NT2/D1 (cell line): Measurements from ENCODE around the gene DBF4.

Source experiments
- DNase-seq: peaks from one replicate; pipeline ENCODE4 v3.0.0-alpha.2; 2011; ENCODE audit warnings: low read depth, low spot score
- H3K27me3 ChIP-seq: 2 replicates; pipeline ENCODE4 v1.6.0; 2011; ENCODE audit warnings: mild to moderate bottlenecking; ENCODE audit not compliant: insufficient read length, insufficient read depth
- H3K36me3 ChIP-seq: 2 replicates; pipeline ENCODE4 v1.6.1; 2011; ENCODE audit warnings: mild to moderate bottlenecking, low read length, mixed read lengths; ENCODE audit not compliant: insufficient read depth, insufficient read length
- H3K4me1 ChIP-seq: 2 replicates; pipeline ENCODE4 v1.5.1; 2011; ENCODE audit not compliant: insufficient read depth, insufficient read length
- H3K4me3 ChIP-seq: 2 replicates; pipeline ENCODE4 v1.5.1; 2011; ENCODE audit warnings: low read depth; ENCODE audit not compliant: insufficient read length
- H3K9ac ChIP-seq: 2 replicates; pipeline ENCODE4 v1.6.0; 2011; ENCODE audit warnings: low read depth; ENCODE audit not compliant: insufficient read length
- H3K9me3 ChIP-seq: 2 replicates; pipeline ENCODE4 v1.5.1; 2011; ENCODE audit warnings: mild to moderate bottlenecking, low read length; ENCODE audit not compliant: insufficient read depth
- SUZ12 ChIP-seq: IDR thresholded peaks from 2 replicates; pipeline ENCODE4 v1.6.1; 2011; ENCODE audit not compliant: insufficient read length, insufficient read depth; ENCODE audit errors: extremely low read depth
- YY1 ChIP-seq: IDR thresholded peaks from 2 replicates; pipeline ENCODE4 v1.6.1; 2011; ENCODE audit not compliant: insufficient read length, insufficient read depth
- ZNF274 ChIP-seq: IDR thresholded peaks from 2 replicates; pipeline ENCODE4 v1.6.1; 2011; ENCODE audit warnings: mild to moderate bottlenecking, low read depth, low read length

The DBF4 gene

DNA sequence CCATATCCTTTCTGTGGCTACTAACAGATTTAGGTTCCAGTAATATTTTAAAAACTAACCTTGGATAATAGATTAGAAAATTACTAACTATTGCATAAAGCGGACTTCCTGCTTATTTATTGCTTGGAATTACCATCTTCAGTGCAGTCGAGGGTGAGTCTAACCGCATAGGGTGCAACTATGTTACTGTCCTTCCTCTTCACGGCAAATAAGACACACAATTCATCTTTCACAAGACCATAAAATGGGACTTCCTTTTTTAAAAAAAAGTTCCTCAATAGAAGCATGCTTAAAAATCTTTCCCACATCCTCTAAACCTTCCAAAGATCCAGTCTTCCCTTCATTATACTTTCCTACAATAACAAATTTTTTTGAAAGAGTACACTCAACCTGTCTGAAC lies 2.2 kb upstream of the DBF4 start:
- no peak overlapping the region for H3K4me3 ChIP-seq
- no peaks in the 10 kb centered on the region for H3K4me1 ChIP-seq
- H3K36me3 ChIP-seq, result peaks cover 20% of the 10 kb centered on the region

DNA sequence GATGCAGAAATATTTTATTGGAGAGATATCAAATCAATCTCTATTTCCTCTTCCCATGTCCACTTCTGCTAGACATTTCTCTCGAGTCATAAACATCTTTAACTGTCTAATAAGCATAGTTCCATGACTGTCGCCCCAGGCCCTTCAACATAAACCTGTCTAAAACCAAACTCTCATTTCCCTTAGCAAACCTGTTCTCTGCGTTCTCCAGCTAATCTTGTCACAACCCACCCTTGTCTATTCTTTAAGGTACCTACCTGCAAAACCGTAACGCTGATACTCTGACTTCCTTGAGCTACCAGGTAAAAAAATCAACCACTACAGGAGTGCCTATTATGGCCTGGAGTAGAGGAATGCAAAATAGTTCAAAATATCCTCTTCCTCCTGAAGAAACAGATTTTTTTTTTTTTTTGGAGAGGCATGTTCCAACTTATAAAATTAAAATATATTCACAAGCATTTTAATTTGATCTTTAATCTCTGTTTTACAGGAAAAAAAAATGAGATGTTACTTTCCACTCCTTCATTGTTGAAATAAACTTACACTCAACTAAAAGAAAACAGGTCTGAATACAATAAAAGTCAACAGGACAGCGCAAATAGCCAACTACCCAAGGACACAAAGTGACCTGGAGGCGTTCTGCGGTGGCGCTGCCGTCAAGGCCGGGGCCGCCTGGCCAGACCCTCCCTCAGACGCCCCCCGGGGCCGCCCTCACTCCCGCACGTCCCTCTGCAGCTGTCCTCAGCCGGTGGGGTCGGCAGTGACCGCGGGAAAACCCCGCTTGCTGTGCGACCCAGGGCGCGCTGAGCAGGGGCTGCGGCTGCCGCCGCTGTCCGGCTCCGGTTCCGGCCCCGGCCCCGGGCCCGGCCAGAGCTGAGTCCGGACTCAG lies 898 bp upstream of the DBF4 start:
- H3K36me3 ChIP-seq, result peaks cover 31% of the 10 kb centered on the region
- H3K9me3 ChIP-seq, result peaks cover 17% of the 10 kb centered on the region
- H3K9ac ChIP-seq, result peak overlapping the region; percentile 86
- peak; percentile 25 for DNase-seq
- H3K27me3 ChIP-seq, result no peaks in the 10 kb centered on the region
- peak overlapping the region; percentile 79 for H3K4me3 ChIP-seq
- H3K4me1 ChIP-seq, result no peaks in the 10 kb centered on the region
- TF ChIP-seq SUZ12 (no peak), YY1 (no peak), ZNF274 (no peak)

More for the DNA sequence above, 2.2 kb upstream of the DBF4 start:
- DNase-seq, result no peak
- TF ChIP-seq SUZ12 (no peak), ZNF274 (no peak), YY1 (no peak)
- H3K9ac ChIP-seq, result no peak overlapping the region
- H3K9me3 ChIP-seq, result peaks cover 25% of the 10 kb centered on the region
- no peaks in the 10 kb centered on the region for H3K27me3 ChIP-seq

- Histone ChIP-seq H3K36me3 (peaks cover 31% of the 10 kb centered on the region), H3K4me3 (peak overlapping the region; percentile 79), H3K4me1 (no peaks in the 10 kb centered on the region), H3K27me3 (no peaks in the 10 kb centered on the region), H3K9ac (peak overlapping the region; percentile 93), H3K9me3 (peaks cover 3% of the 10 kb centered on the region)
- DNase-seq, result peak; percentile 47
- TF ChIP-seq ZNF274, result no peak
- no peak for TF ChIP-seq YY1
- TF ChIP-seq SUZ12, result no peak
Observed at GRCh38 chr7:87876869-87877234, 559 bp downstream of the DBF4 start.

GRCh38 chr7:87877366-87878040 lies 1.2 kb downstream of the DBF4 start:
- peaks cover 31% of the 10 kb centered on the region for H3K36me3 ChIP-seq
- H3K9me3 ChIP-seq, result no peaks in the 10 kb centered on the region; the same call in 1 of the 2 replicates
- no peak for TF ChIP-seq SUZ12
- TF ChIP-seq YY1, result no peak
- TF ChIP-seq ZNF274, result no peak
- H3K4me1 ChIP-seq, result no peaks in the 10 kb centered on the region
- H3K9ac ChIP-seq, result peak overlapping the region; percentile 93
- DNase-seq, result no peak
- peak overlapping the region; percentile 79 for H3K4me3 ChIP-seq
- H3K27me3 ChIP-seq, result no peaks in the 10 kb centered on the region

GRCh38 chr7:87878208-87878735 lies 2.0 kb downstream of the DBF4 start:
- Histone ChIP-seq H3K4me1 (no peaks in the 10 kb centered on the region), H3K9ac (no peak overlapping the region), H3K36me3 (peaks cover 31% of the 10 kb centered on the region), H3K4me3 (peak overlapping the region; percentile 79), H3K9me3 (no peaks in the 10 kb centered on the region), H3K27me3 (no peaks in the 10 kb centered on the region)
- DNase-seq, result no peak
- TF ChIP-seq ZNF274, result no peak

DNA sequence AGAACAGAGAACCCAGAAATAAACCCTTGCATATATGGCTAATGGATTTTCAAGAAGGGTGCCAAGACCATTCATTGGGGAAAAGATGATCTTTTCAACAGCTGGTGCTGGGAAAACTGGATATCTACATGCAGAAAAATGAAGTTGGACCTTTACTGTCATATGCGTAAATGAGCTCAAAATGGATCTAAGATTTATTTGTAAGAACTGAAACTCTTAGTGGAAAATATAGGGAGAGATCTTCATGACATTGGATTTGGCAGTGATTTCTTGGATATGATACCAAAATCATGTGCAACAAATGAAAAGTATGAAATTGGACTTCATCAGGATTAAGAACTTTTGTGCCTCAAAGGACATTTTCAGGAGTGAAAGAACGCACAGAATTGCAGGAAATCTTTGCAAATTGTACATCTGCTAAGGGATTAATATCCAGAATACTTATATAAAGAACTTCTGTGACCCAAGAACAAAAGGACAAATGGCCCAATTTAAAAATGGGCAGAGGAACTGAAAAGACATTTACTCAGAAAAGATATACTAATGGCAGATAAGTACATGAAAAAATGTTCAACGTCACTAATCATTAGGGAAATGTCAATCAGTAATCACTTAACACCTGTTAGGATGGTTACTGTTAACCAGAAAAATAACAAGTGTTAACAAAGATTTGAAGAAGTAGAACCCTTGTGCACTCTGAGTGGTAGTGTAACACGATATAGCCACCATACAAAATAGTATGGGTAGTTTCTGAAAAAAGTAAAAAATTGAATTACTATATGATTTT lies 6.1 kb downstream of the DBF4 start:
- Histone ChIP-seq H3K4me1 (no peaks in the 10 kb centered on the region), H3K9ac (no peak overlapping the region), H3K9me3 (no peaks in the 10 kb centered on the region), H3K4me3 (no peak overlapping the region), H3K27me3 (no peaks in the 10 kb centered on the region), H3K36me3 (peaks cover 65% of the 10 kb centered on the region)
- TF ChIP-seq SUZ12 (no peak), ZNF274 (no peak), YY1 (no peak)
- no peak for DNase-seq

DNA sequence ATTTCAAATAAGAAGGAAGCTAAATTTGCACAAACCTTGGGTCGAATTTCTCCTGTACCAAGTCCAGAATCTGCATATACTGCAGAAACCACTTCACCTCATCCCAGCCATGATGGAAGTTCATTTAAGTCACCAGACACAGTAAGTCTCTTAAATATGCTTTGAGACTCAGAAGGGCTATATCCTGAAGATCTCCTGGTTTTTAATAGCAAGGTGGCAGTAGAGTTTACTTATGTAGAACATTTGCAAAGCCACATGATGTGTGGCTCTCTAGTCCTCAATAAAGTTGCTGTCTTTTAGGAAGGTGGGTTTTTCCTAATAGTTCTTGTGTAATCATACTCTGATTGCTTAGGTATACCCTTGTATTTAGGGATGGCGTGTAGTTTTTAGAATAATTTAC lies 8.7 kb downstream of the DBF4 start:
- H3K9ac ChIP-seq, result no peak overlapping the region
- H3K4me3 ChIP-seq, result no peak overlapping the region
- no peak for DNase-seq
- TF ChIP-seq ZNF274, result no peak
- no peak for TF ChIP-seq YY1
- no peak for TF ChIP-seq SUZ12
- no peaks in the 10 kb centered on the region for H3K4me1 ChIP-seq
- peaks cover 66% of the 10 kb centered on the region for H3K36me3 ChIP-seq
- no peaks in the 10 kb centered on the region for H3K27me3 ChIP-seq
- H3K9me3 ChIP-seq, result no peaks in the 10 kb centered on the region
